ENCODE data around the gene PDSS1.

DNA sequence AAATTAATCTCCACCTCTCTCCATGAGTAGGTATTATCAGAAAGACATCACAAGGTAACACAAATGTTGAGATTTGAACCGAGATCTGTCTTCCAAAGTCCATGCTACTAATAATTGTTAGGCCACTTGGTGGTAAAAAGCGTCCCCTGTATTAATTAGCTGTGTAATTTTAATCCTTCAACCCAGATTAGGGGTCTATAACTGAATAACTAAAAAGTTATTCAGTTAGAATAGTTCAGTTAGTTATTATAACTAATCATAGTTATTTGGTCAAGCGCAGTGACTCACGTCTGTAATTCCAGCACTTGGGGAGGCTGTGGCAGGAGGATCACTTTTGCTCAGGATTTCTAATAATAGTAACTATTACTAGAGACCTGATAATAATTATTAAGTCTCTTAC lies 5.6 kb downstream of the PDSS1 start:
- no peak for TF ChIP-seq SP1 (IDR thresholded peaks at IDR 0.05)
- no peak for TF ChIP-seq ELF4 (IDR thresholded peaks at IDR 0.05)
- TF ChIP-seq SUZ12 (IDR thresholded peaks at IDR 0.05): no peak
- TF ChIP-seq LEF1 (IDR thresholded peaks at IDR 0.05; ENCODE audit: borderline replicate concordance): no peak
- TF ChIP-seq ARNT (IDR thresholded peaks at IDR 0.05): no peak
- TF ChIP-seq BHLHE40 (IDR thresholded peaks at IDR 0.05; ENCODE audit: borderline replicate concordance): no peak
- no peak for TF ChIP-seq HDGF (IDR thresholded peaks at IDR 0.05; ENCODE audit: borderline replicate concordance)
- no peak for TF ChIP-seq CTBP1 (IDR thresholded peaks at IDR 0.05; ENCODE audit: borderline replicate concordance)
- no peak for TF ChIP-seq ZNF384 (IDR thresholded peaks at IDR 0.05)
- no peak for TF ChIP-seq NFRKB (IDR thresholded peaks at IDR 0.05)
- no peak for TF ChIP-seq FOXM1 (IDR thresholded peaks at IDR 0.05; ENCODE audit: borderline replicate concordance)
